Measurements from ENCODE around the gene SLC38A2. TPM values are rescaled to one million over a fixed set of nuclear protein-coding genes. Genes with fewer than 3 reads are reported as not detected.

The SLC38A2 gene
- total and polyA plus RNA-seq, 2 of the 4 experiments (the other 2 are of a cell fraction), result 313 to 881 TPM

DNA sequence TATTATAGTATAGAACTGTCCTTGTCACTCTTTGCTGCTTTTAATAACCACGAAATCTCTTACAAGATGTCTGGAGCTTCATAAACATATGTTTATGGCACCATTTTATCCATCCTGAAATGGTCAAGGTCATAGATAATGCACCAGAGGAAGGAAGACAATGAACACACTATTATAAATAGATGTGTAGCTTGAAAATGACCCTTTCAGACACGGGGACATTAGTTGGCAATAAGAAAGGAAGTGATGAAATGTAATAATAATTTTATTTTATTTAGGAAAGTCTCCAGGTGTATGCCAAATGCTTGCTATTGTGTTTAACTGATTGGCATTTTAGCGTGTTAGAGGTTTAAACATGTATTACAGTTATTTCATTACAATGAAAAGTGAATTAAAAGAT is 36.8 kb upstream of the SLC38A2 start:
- Histone ChIP-seq H2AFZ (replicated peaks; ENCODE audit: low read length, poor library complexity) (no peak overlapping the region), H3K36me3 (ENCODE audit: control insufficient read depth, insufficient read depth, low read length) (no peaks in the 10 kb centered on the region), H2BK5ac (ENCODE audit: low read depth, low read length, poor library complexity, severe bottlenecking) (no peak overlapping the region), H4K8ac (ENCODE audit: low read depth in 2 of 2, low read length in 2 of 2) (no peak overlapping the region), H3K23ac (ENCODE audit: low read depth, low read length) (no peak overlapping the region), H2BK120ac (ENCODE audit: low read depth, low read length) (0 out of 2 replicates have a peak overlapping the region, but pooled peaks have one; percentile 12), H3K9me1 (ENCODE audit: insufficient read depth, low read length) (peaks cover 5% of the 10 kb centered on the region; the same call in 1 of the 2 replicates), H3K79me1 (ENCODE audit: low read depth in 1 of 2, low read length in 2 of 2) (peaks cover 6 to 10% of the 10 kb centered on the region in 2 experiments; a peak in 3 of 4 replicates), H3K27ac (ENCODE audit: insufficient read depth, low read length) (no peak overlapping the region), H3K18ac (ENCODE audit: low read depth, low read length) (no peak overlapping the region), H3K9ac (ENCODE audit: low read depth, low read length) (no peak overlapping the region), H2BK20ac (ENCODE audit: low read depth, low read length) (peak overlapping the region; percentile 23; the same call in 1 of the 2 replicates), H4K20me1 (ENCODE audit: insufficient read depth, low read length) (no peaks in the 10 kb centered on the region), H3K4ac (ENCODE audit: low read depth, low read length) (no peak overlapping the region), H4K91ac (ENCODE audit: insufficient read depth, low read depth, low read length) (no peak overlapping the region; the same call in 1 of the 2 replicates), H3K4me1 (ENCODE audit: control insufficient read depth, insufficient read depth, low read length) (peaks cover 14% of the 10 kb centered on the region), H2BK15ac (ENCODE audit: low read depth, low read length) (0 out of 3 replicates have a peak overlapping the region, but pooled peaks have one; percentile 55), H3K9me3 (ENCODE audit: control insufficient read depth, insufficient read depth, low read length) (no peaks in the 10 kb centered on the region), H4K5ac (ENCODE audit: low read depth, low read length) (no peak overlapping the region), H2AK5ac (ENCODE audit: low read depth, low read length) (no peak overlapping the region), H3K27me3 (ENCODE audit: control insufficient read depth, insufficient read depth, low read length) (no peaks in the 10 kb centered on the region), H3K4me2 (ENCODE audit: low read depth, low read length) (no peak overlapping the region), H3K14ac (replicated peaks; ENCODE audit: low read depth, low read length) (no peak overlapping the region), H2AK9ac (replicated peaks; ENCODE audit: low read depth, low read length, poor library complexity) (no peak overlapping the region), H3K56ac (ENCODE audit: extremely low read depth, insufficient read depth, low read length) (no peak overlapping the region), H3K4me3 (ENCODE audit: insufficient read depth, low read depth, low read length) (no peak overlapping the region)
- WGBS, 2 experiments (ENCODE audit: extremely low coverage in 2 of 2, insufficient read length in 1 of 2), result no CpG with 5 or more reads among the region's 3 CpGs
- CTCF ChIA-PET, result interaction anchor here (1.2 kb wide), 1 partner anchor 90 kb away, joined by 3 read pairs; no protein-coding TSS in a partner anchor
- TF ChIP-seq CEBPB (IDR thresholded peaks at IDR 0.05; ENCODE audit: low read depth, low read length) (no peak), CHD1 (IDR thresholded peaks at IDR 0.05; ENCODE audit: low read depth, low read length) (no peak), POLR2A (IDR thresholded peaks at IDR 0.05; ENCODE audit: low read depth, low read length) (no peak), MAZ (IDR thresholded peaks at IDR 0.05; ENCODE audit: borderline replicate concordance, low read depth, low read length) (no peak), MAFK (IDR thresholded peaks at IDR 0.05; ENCODE audit: low read depth, low read length) (no peak), RAD21 (IDR thresholded peaks at IDR 0.05; ENCODE audit: low read length) (no peak), RCOR1 (IDR thresholded peaks at IDR 0.05; ENCODE audit: insufficient replicate concordance, low read length) (no peak), BHLHE40 (IDR thresholded peaks at IDR 0.05; ENCODE audit: low read depth, low read length) (no peak), RFX5 (IDR thresholded peaks at IDR 0.05; ENCODE audit: low read depth, low read length) (no peak), FOS (IDR thresholded peaks at IDR 0.05; ENCODE audit: low read depth, low read length) (no peak), NFE2L2 (IDR thresholded peaks at IDR 0.05; ENCODE audit: low read depth, low read length) (no peak), MXI1 (IDR thresholded peaks at IDR 0.05; ENCODE audit: borderline replicate concordance, low read depth, low read length) (no peak), SMC3 (IDR thresholded peaks at IDR 0.05; ENCODE audit: low read depth, low read length) (no peak)
- TF ChIP-seq, protein P1, sequence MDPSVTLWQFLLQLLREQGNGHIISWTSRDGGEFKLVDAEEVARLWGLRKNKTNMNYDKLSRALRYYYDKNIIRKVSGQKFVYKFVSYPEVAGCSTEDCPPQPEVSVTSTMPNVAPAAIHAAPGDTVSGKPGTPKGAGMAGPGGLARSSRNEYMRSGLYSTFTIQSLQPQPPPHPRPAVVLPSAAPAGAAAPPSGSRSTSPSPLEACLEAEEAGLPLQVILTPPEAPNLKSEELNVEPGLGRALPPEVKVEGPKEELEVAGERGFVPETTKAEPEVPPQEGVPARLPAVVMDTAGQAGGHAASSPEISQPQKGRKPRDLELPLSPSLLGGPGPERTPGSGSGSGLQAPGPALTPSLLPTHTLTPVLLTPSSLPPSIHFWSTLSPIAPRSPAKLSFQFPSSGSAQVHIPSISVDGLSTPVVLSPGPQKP (IDR thresholded peaks at IDR 0.05; ENCODE audit: borderline replicate concordance, low read depth, low read length), result no peak
- TF ChIP-seq, protein P2, sequence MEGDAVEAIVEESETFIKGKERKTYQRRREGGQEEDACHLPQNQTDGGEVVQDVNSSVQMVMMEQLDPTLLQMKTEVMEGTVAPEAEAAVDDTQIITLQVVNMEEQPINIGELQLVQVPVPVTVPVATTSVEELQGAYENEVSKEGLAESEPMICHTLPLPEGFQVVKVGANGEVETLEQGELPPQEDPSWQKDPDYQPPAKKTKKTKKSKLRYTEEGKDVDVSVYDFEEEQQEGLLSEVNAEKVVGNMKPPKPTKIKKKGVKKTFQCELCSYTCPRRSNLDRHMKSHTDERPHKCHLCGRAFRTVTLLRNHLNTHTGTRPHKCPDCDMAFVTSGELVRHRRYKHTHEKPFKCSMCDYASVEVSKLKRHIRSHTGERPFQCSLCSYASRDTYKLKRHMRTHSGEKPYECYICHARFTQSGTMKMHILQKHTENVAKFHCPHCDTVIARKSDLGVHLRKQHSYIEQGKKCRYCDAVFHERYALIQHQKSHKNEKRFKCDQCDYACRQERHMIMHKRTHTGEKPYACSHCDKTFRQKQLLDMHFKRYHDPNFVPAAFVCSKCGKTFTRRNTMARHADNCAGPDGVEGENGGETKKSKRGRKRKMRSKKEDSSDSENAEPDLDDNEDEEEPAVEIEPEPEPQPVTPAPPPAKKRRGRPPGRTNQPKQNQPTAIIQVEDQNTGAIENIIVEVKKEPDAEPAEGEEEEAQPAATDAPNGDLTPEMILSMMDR (conservative IDR thresholded peaks at IDR 0.05; ENCODE audit: low read depth, low read length), result no peak
- TF ChIP-seq, protein P3, sequence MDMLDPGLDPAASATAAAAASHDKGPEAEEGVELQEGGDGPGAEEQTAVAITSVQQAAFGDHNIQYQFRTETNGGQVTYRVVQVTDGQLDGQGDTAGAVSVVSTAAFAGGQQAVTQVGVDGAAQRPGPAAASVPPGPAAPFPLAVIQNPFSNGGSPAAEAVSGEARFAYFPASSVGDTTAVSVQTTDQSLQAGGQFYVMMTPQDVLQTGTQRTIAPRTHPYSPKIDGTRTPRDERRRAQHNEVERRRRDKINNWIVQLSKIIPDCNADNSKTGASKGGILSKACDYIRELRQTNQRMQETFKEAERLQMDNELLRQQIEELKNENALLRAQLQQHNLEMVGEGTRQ (IDR thresholded peaks at IDR 0.05; ENCODE audit: low read depth, low read length), result no peak
- in situ Hi-C loops (cut with MboI; ENCODE audit: low sequenced_read_pairs) (no loop called here), intact Hi-C loops (cut with micrococcal nuclease) (no loop called here), dilution Hi-C loops (cut with HindIII; ENCODE audit: low sequenced_read_pairs, unreplicated experiment) (no loop called here)
- ATAC-seq (ENCODE audit: low read depth), result no peak
- no TSS peak for BruUV-seq (replicated peaks)
- no peak for DNase-seq
- POLR2A ChIA-PET (ENCODE audit: unreplicated experiment), result no interaction called here

All from IMR-90 (cell line).